CD8-positive, alpha-beta memory T cell (primary cell): ENCODE data around the gene CREBZF. TPM values are rescaled to one million over a fixed set of nuclear protein-coding genes. Genes with fewer than 3 reads are reported as not detected.
"Not testable (repeated sequence)": the region's sequence is repeated elsewhere in the genome, so short reads cannot be mapped to it uniquely, and the experiment has no call there.

ENCODE experiments used
- CTCF ChIA-PET: fragments of 350-600 bp; sonication (Branson Sonifier 250); formaldehyde crosslinking; loops from one replicate; lab custom pipeline; 2021; ENCODE audit warnings: antibody characterized with exemption; lab: Charles Lee
- POLR2A ChIA-PET: fragments of 350-600 bp; sonication (Branson Sonifier 250); formaldehyde crosslinking; loops from one replicate; lab custom pipeline; 2021; ENCODE audit warnings: antibody characterized with exemption; lab: Charles Lee
- DNase-seq, 5 donors: peaks; one replicate each; pipeline versions ENCODE4 v3.0.0 to v3.0.0-alpha.2; 2020 to 2022; ENCODE audit warnings: mixed read lengths in 1 of 5
- H3K27ac ChIP-seq: one replicate; pipeline ENCODE4 v1.7.0; 2013; ENCODE audit warnings: low read depth, mild to moderate bottlenecking, low read length, moderate library complexity
- H3K27me3 ChIP-seq: 2 replicates; pipeline ENCODE4 v1.7.0; 2013; ENCODE audit warnings: low read length, mild to moderate bottlenecking; ENCODE audit not compliant: insufficient read depth, poor library complexity, severe bottlenecking
- H3K36me3 ChIP-seq: 2 replicates; pipeline ENCODE4 v1.7.0; 2013; ENCODE audit warnings: mild to moderate bottlenecking, low read length, moderate library complexity; ENCODE audit not compliant: insufficient read depth
- H3K4me1 ChIP-seq: 2 replicates; pipeline ENCODE4 v1.7.0; 2013; ENCODE audit warnings: mild to moderate bottlenecking, low read length, moderate library complexity; ENCODE audit not compliant: insufficient read depth
- H3K4me3 ChIP-seq: 2 replicates; pipeline ENCODE4 v1.7.0; 2013; ENCODE audit warnings: mild to moderate bottlenecking, low read length
- H3K9me3 ChIP-seq: 2 replicates; pipeline ENCODE4 v1.7.0; 2013; ENCODE audit warnings: mild to moderate bottlenecking, low read length
- H3K27ac Mint-ChIP-seq, 8 donors: one replicate each; pipeline ENCODE4 v1.8.0; 2020 to 2021; ENCODE audit warnings: mixed read lengths in 8 of 8, mild to moderate bottlenecking in 6 of 8, inconsistent platforms in 3 of 8, moderate library complexity in 3 of 8
- H3K27me3 Mint-ChIP-seq, 2 donors: one replicate each; pipeline ENCODE4 v1.8.0; 2020 to 2021; ENCODE audit warnings: mixed read lengths in 2 of 2, mild to moderate bottlenecking in 1 of 2, moderate library complexity in 1 of 2
- H3K36me3 Mint-ChIP-seq, 3 donors: one replicate each; pipeline ENCODE4 v1.8.0; 2020 to 2021; ENCODE audit warnings: mixed read lengths in 3 of 3, inconsistent platforms in 1 of 3, mild to moderate bottlenecking in 1 of 3
- H3K4me1 Mint-ChIP-seq, 3 donors: one replicate each; pipeline ENCODE4 v1.8.0; 2020 to 2021; ENCODE audit warnings: mixed read lengths in 3 of 3, inconsistent platforms in 1 of 3, mild to moderate bottlenecking in 1 of 3
- H3K4me3 Mint-ChIP-seq, 7 donors: one replicate each; pipeline ENCODE4 v1.8.0; 2020 to 2021; ENCODE audit warnings: mixed read lengths in 7 of 7, mild to moderate bottlenecking in 6 of 7, moderate library complexity in 4 of 7, inconsistent platforms in 2 of 7
- H3K9me3 Mint-ChIP-seq, 5 donors: one replicate each; pipeline ENCODE4 v1.8.0; 2020 to 2022; ENCODE audit warnings: mixed read lengths in 5 of 5, mild to moderate bottlenecking in 3 of 5, moderate library complexity in 2 of 5, inconsistent platforms in 1 of 5
- polyA plus RNA-seq: library from polyadenylated mRNA; unstranded; fragments of 300-500 nt; fragmentation: Illumina TruSeq; gene quantifications from one replicate; pipeline ENCODE4 v1.2.3, GENCODE V29; 2021
- total RNA-seq, 2 experiments: library from RNA; stranded (reverse); gene quantifications; one replicate each; pipeline ENCODE4 v1.2.3, GENCODE V29; 2021

Gene CREBZF
- total and polyA plus RNA-seq, 3 experiments from 2014 or later: 14.7 to 45.1 (median 45.0) TPM

DNA sequence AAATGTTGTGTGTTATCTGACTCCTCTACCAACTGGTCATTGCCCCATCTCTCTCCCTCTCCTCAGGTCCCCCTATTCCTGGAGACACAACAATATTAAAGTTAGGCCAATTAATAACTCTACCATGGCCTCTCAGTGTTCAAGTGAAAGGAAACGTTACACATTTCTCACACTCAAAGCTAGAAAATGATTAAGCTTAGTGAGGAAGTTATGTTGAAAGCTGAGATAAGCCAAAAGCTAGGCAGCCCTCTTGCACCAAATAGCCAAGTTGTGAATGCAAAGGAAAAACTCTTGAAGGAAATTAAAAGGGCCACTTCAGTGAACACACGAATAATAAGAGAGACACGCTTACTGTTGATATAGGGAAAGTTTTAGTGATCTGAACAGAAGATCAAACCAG lies 44.7 kb downstream of the CREBZF start:
- Histone ChIP-seq H3K27me3 (no peaks in the 10 kb centered on the region), H3K4me1 (no peaks in the 10 kb centered on the region), H3K4me3 (no peak overlapping the region), H3K36me3 (no peaks in the 10 kb centered on the region), H3K9me3 (no peaks in the 10 kb centered on the region), H3K27ac (no peak overlapping the region)
- Mint-ChIP-seq H3K27me3 (peaks cover 0 to 12% of the 10 kb centered on the region in 2 donors), H3K4me1 (peaks cover 0 to 8% (median 3%) of the 10 kb centered on the region in 3 donors), H3K4me3 (no peak overlapping the region), H3K36me3 (peaks cover 2 to 7% (median 5%) of the 10 kb centered on the region in 3 donors), H3K27ac (no peak overlapping the region), H3K9me3 (no peaks in the 10 kb centered on the region)
- DNase-seq: no peak
- ChIA-PET CTCF (interaction anchor here (1.2 kb wide), 1 partner anchor 25 kb away, joined by 3 read pairs; no protein-coding TSS in a partner anchor), POLR2A (no interaction called here)

DNA sequence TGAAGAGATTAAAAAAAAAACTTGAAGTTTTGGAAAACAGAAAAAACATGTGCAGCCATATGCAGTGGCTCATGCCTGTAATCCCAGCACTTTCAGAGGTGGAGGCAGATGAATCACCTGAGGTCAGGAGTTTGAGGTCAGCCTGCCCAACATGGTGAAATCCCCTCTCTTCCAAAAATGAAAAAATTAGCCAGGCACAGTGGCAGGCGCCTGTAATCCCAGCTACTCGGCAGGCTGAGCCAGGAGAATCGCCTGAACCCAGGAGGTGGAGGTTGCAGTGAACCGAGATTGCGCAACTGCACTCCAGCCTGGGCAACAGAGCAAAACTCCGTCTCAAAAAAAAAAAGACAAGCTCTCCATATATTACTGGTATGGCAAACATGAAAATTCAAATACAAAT lies 45.4 kb downstream of the CREBZF start:
- Mint-ChIP-seq H3K4me3 (no peak overlapping the region), H3K9me3 (no peaks in the 10 kb centered on the region), H3K27me3 (peaks cover 0 to 12% of the 10 kb centered on the region in 2 donors), H3K4me1 (peaks cover 0 to 4% (median 0%) of the 10 kb centered on the region in 3 donors), H3K27ac (no peak overlapping the region), H3K36me3 (peaks cover 2 to 5% (median 4%) of the 10 kb centered on the region in 3 donors)
- POLR2A ChIA-PET: no interaction called here
- DNase-seq: no peak
- no peak overlapping the region for H3K27ac ChIP-seq
- H3K27me3 ChIP-seq: no peaks in the 10 kb centered on the region
- no peaks in the 10 kb centered on the region for H3K9me3 ChIP-seq
- H3K36me3 ChIP-seq: no peaks in the 10 kb centered on the region
- no peaks in the 10 kb centered on the region for H3K4me1 ChIP-seq
- H3K4me3 ChIP-seq: no peak overlapping the region
- CTCF ChIA-PET: no interaction called here

GRCh38 chr11:85611643-85612042 lies 53.3 kb downstream of the CREBZF start:
- H3K27ac ChIP-seq, H3K4me1 ChIP-seq, H3K27ac Mint-ChIP-seq, H3K27me3 ChIP-seq, POLR2A ChIA-PET, DNase-seq, H3K36me3 ChIP-seq, H3K4me1 Mint-ChIP-seq, CTCF ChIA-PET, H3K27me3 Mint-ChIP-seq, H3K4me3 Mint-ChIP-seq, H3K9me3 Mint-ChIP-seq, H3K36me3 Mint-ChIP-seq, H3K4me3 ChIP-seq, H3K9me3 ChIP-seq: not testable (repeated sequence)

Other genes starting within 250 kb of the CREBZF start
- 1 to 10 TPM; 1.3 to 1.5 TPM for gene DLG2, start 37.8 kb downstream of the CREBZF start, total RNA-seq
- gene DLG2, start 37.8 kb downstream of the CREBZF start, polyA plus RNA-seq: 0.81 TPM
- 10 to 100 TPM; 48.3 to 52.0 TPM for gene TMEM126B, start 36.5 kb downstream of the CREBZF start, total RNA-seq
- 58.1 TPM for gene TMEM126B, start 36.5 kb downstream of the CREBZF start, polyA plus RNA-seq
- 10 to 100 TPM; 70.0 to 73.0 TPM for gene TMEM126A, start 17.2 kb downstream of the CREBZF start, total RNA-seq
- 72.3 TPM for gene TMEM126A, start 17.2 kb downstream of the CREBZF start, polyA plus RNA-seq
- gene CCDC89, start 21.1 kb upstream of the CREBZF start, total RNA-seq: under 1 TPM; 0.20 to 0.22 TPM
- gene CCDC89, start 21.1 kb upstream of the CREBZF start, polyA plus RNA-seq: not detected
- gene SYTL2, start 146.0 kb upstream of the CREBZF start, total RNA-seq: 10 to 100 TPM; 12.4 to 13.2 TPM
- gene SYTL2, start 146.0 kb upstream of the CREBZF start, polyA plus RNA-seq: 52.3 TPM
- not detected for gene CCDC83, start 190.3 kb upstream of the CREBZF start, total RNA-seq
- gene CCDC83, start 190.3 kb upstream of the CREBZF start, polyA plus RNA-seq: not detected